ENCODE results near the gene TRIM2.

The TRIM2 gene

GRCh38 chr4:153342751-153343552 lies 138.7 kb downstream of the TRIM2 start:
- Histone ChIP-seq H3K27me3 (ENCODE audit: low read depth, low read length) (no peaks in the 10 kb centered on the region), H3K4me3 (ENCODE audit: low read depth in 1 of 2, low read length in 2 of 2) (no peak overlapping the region), H3K4me1 (ENCODE audit: control insufficient read depth in 1 of 2, insufficient read depth in 2 of 2, low read length in 2 of 2) (no peaks in the 10 kb centered on the region), H3K36me3 (ENCODE audit: control insufficient read depth in 1 of 2, insufficient read depth in 2 of 2, low read length in 2 of 2) (peaks cover 0 to 5% of the 10 kb centered on the region in 2 donors), H3K9me3 (ENCODE audit: control insufficient read depth in 1 of 2, low read length in 2 of 2) (no peaks in the 10 kb centered on the region), H3K27ac (ENCODE audit: low read length) (no peak overlapping the region)

- H3K36me3 ChIP-seq (ENCODE audit: control insufficient read depth in 1 of 2, insufficient read depth in 2 of 2, low read length in 2 of 2): peaks cover 0 to 5% of the 10 kb centered on the region in 2 donors
- no peaks in the 10 kb centered on the region for H3K9me3 ChIP-seq (ENCODE audit: control insufficient read depth in 1 of 2, low read length in 2 of 2)
- H3K27ac ChIP-seq (ENCODE audit: low read length): no peak within 1 kb of the TSS
- no peaks in the 10 kb centered on the region for H3K4me1 ChIP-seq (ENCODE audit: control insufficient read depth in 1 of 2, insufficient read depth in 2 of 2, low read length in 2 of 2)
- no peaks in the 10 kb centered on the region for H3K27me3 ChIP-seq (ENCODE audit: low read depth, low read length)
- peak within 1 kb of the TSS; percentile 86 to 100 for H3K4me3 ChIP-seq (ENCODE audit: low read depth in 1 of 2, low read length in 2 of 2)
Observed at GRCh38 chr4:153344131-153345011, 140.1 kb downstream of the TRIM2 start, which contains the start of gene MND1. TSS of gene MND1 (plus strand) at chr4:153344688. CDS start at chr4:153344738, 50 bp downstream.

- peaks cover 0 to 2% of the 10 kb centered on the region in 2 donors for H3K36me3 ChIP-seq (ENCODE audit: control insufficient read depth in 1 of 2, insufficient read depth in 2 of 2, low read length in 2 of 2)
- no peaks in the 10 kb centered on the region for H3K27me3 ChIP-seq (ENCODE audit: low read depth, low read length)
- H3K9me3 ChIP-seq (ENCODE audit: control insufficient read depth in 1 of 2, low read length in 2 of 2): no peaks in the 10 kb centered on the region
- peak overlapping the region; percentile 86 to 100 for H3K4me3 ChIP-seq (ENCODE audit: low read depth in 1 of 2, low read length in 2 of 2)
- H3K27ac ChIP-seq (ENCODE audit: low read length): no peak overlapping the region
- H3K4me1 ChIP-seq (ENCODE audit: control insufficient read depth in 1 of 2, insufficient read depth in 2 of 2, low read length in 2 of 2): no peaks in the 10 kb centered on the region
Observed at GRCh38 chr4:153345012-153345981, 141.1 kb downstream of the TRIM2 start.

- Histone ChIP-seq H3K36me3 (ENCODE audit: control insufficient read depth in 1 of 2, insufficient read depth in 2 of 2, low read length in 2 of 2) (no peaks in the 10 kb centered on the region), H3K27ac (ENCODE audit: low read length) (no peak overlapping the region), H3K4me3 (ENCODE audit: low read depth in 1 of 2, low read length in 2 of 2) (peak overlapping the region; percentile 86 to 100)
Observed at GRCh38 chr4:153346031-153346430, 141.8 kb downstream of the TRIM2 start.

GRCh38 chr4:153346563-153346962 lies 142.3 kb downstream of the TRIM2 start:
- Histone ChIP-seq H3K27me3 (ENCODE audit: low read depth, low read length) (no peaks in the 10 kb centered on the region), H3K9me3 (ENCODE audit: control insufficient read depth in 1 of 2, low read length in 2 of 2) (no peaks in the 10 kb centered on the region), H3K27ac (ENCODE audit: low read length) (no peak overlapping the region), H3K4me3 (ENCODE audit: low read depth in 1 of 2, low read length in 2 of 2) (no peak overlapping the region), H3K4me1 (ENCODE audit: control insufficient read depth in 1 of 2, insufficient read depth in 2 of 2, low read length in 2 of 2) (no peaks in the 10 kb centered on the region), H3K36me3 (ENCODE audit: control insufficient read depth in 1 of 2, insufficient read depth in 2 of 2, low read length in 2 of 2) (no peaks in the 10 kb centered on the region)

More at GRCh38 chr4:153346031-153346430, 141.8 kb downstream of the TRIM2 start:
- Histone ChIP-seq H3K9me3 (ENCODE audit: control insufficient read depth in 1 of 2, low read length in 2 of 2) (no peaks in the 10 kb centered on the region), H3K4me1 (ENCODE audit: control insufficient read depth in 1 of 2, insufficient read depth in 2 of 2, low read length in 2 of 2) (no peaks in the 10 kb centered on the region), H3K27me3 (ENCODE audit: low read depth, low read length) (no peaks in the 10 kb centered on the region)

GRCh38 chr4:153347117-153347516 lies 142.9 kb downstream of the TRIM2 start:
- Histone ChIP-seq H3K27ac (ENCODE audit: low read length) (no peak overlapping the region), H3K27me3 (ENCODE audit: low read depth, low read length) (no peaks in the 10 kb centered on the region), H3K36me3 (ENCODE audit: control insufficient read depth in 1 of 2, insufficient read depth in 2 of 2, low read length in 2 of 2) (no peaks in the 10 kb centered on the region), H3K9me3 (ENCODE audit: control insufficient read depth in 1 of 2, low read length in 2 of 2) (no peaks in the 10 kb centered on the region), H3K4me3 (ENCODE audit: low read depth in 1 of 2, low read length in 2 of 2) (no peak overlapping the region), H3K4me1 (ENCODE audit: control insufficient read depth in 1 of 2, insufficient read depth in 2 of 2, low read length in 2 of 2) (no peaks in the 10 kb centered on the region)

GRCh38 chr4:153348006-153348405 lies 143.8 kb downstream of the TRIM2 start:
- Histone ChIP-seq H3K4me1 (ENCODE audit: control insufficient read depth in 1 of 2, insufficient read depth in 2 of 2, low read length in 2 of 2) (no peaks in the 10 kb centered on the region), H3K27ac (ENCODE audit: low read length) (no peak overlapping the region), H3K4me3 (ENCODE audit: low read depth in 1 of 2, low read length in 2 of 2) (no peak overlapping the region), H3K27me3 (ENCODE audit: low read depth, low read length) (no peaks in the 10 kb centered on the region), H3K36me3 (ENCODE audit: control insufficient read depth in 1 of 2, insufficient read depth in 2 of 2, low read length in 2 of 2) (no peaks in the 10 kb centered on the region), H3K9me3 (ENCODE audit: control insufficient read depth in 1 of 2, low read length in 2 of 2) (no peaks in the 10 kb centered on the region)

GRCh38 chr4:153349206-153349805 lies 145.1 kb downstream of the TRIM2 start:
- Histone ChIP-seq H3K27me3 (ENCODE audit: low read depth, low read length) (no peaks in the 10 kb centered on the region), H3K27ac (ENCODE audit: low read length) (no peak overlapping the region), H3K4me3 (ENCODE audit: low read depth in 1 of 2, low read length in 2 of 2) (no peak overlapping the region), H3K36me3 (ENCODE audit: control insufficient read depth in 1 of 2, insufficient read depth in 2 of 2, low read length in 2 of 2) (no peaks in the 10 kb centered on the region), H3K4me1 (ENCODE audit: control insufficient read depth in 1 of 2, insufficient read depth in 2 of 2, low read length in 2 of 2) (no peaks in the 10 kb centered on the region), H3K9me3 (ENCODE audit: control insufficient read depth in 1 of 2, low read length in 2 of 2) (no peaks in the 10 kb centered on the region)

GRCh38 chr4:153362184-153362583 lies 157.9 kb downstream of the TRIM2 start:
- Histone ChIP-seq H3K36me3 (ENCODE audit: control insufficient read depth in 1 of 2, insufficient read depth in 2 of 2, low read length in 2 of 2) (no peaks in the 10 kb centered on the region), H3K27me3 (ENCODE audit: low read depth, low read length) (no peaks in the 10 kb centered on the region), H3K9me3 (ENCODE audit: control insufficient read depth in 1 of 2, low read length in 2 of 2) (no peaks in the 10 kb centered on the region), H3K4me3 (ENCODE audit: low read depth in 1 of 2, low read length in 2 of 2) (no peak overlapping the region), H3K27ac (ENCODE audit: low read length) (no peak overlapping the region), H3K4me1 (ENCODE audit: control insufficient read depth in 1 of 2, insufficient read depth in 2 of 2, low read length in 2 of 2) (no peaks in the 10 kb centered on the region)

- Histone ChIP-seq H3K4me1 (ENCODE audit: control insufficient read depth in 1 of 2, insufficient read depth in 2 of 2, low read length in 2 of 2) (no peaks in the 10 kb centered on the region), H3K27me3 (ENCODE audit: low read depth, low read length) (no peaks in the 10 kb centered on the region), H3K36me3 (ENCODE audit: control insufficient read depth in 1 of 2, insufficient read depth in 2 of 2, low read length in 2 of 2) (no peaks in the 10 kb centered on the region), H3K9me3 (ENCODE audit: control insufficient read depth in 1 of 2, low read length in 2 of 2) (no peaks in the 10 kb centered on the region), H3K4me3 (ENCODE audit: low read depth in 1 of 2, low read length in 2 of 2) (no peak overlapping the region), H3K27ac (ENCODE audit: low read length) (no peak overlapping the region)
Observed at GRCh38 chr4:153364061-153364460, 159.8 kb downstream of the TRIM2 start.

Measured in muscle layer of duodenum (tissue), 2 donors.